Osteoblast (primary cell): ENCODE data around the gene FLT1. TPM values are rescaled to one million over a fixed set of nuclear protein-coding genes. Genes with fewer than 3 reads are reported as not detected.
A peak's percentile ranks its signal among the peaks of the same experiment; 100 is the strongest.

ENCODE experiments used
- DNase-seq: peaks from one replicate; pipeline ENCODE4 v3.0.0; 2011; ENCODE audit warnings: low spot score, mixed read lengths; ENCODE audit not compliant: insufficient read length; ENCODE audit errors: missing footprints
- H2AFZ ChIP-seq: 2 replicates; pipeline ENCODE4 v1.6.0; 2011; ENCODE audit warnings: mild to moderate bottlenecking, low read length
- H3K27ac ChIP-seq: 2 replicates; pipeline ENCODE4 v1.5.1; 2011; ENCODE audit warnings: mild to moderate bottlenecking, low read depth, low read length, moderate library complexity
- H3K27me3 ChIP-seq: 2 replicates; pipeline ENCODE4 v1.6.0; 2012; ENCODE audit warnings: mild to moderate bottlenecking, control low read depth, inconsistent platforms, low read length, moderate library complexity; ENCODE audit not compliant: insufficient read depth
- H3K36me3 ChIP-seq: 2 replicates; pipeline ENCODE4 v1.5.1; 2011; ENCODE audit warnings: mild to moderate bottlenecking, low read length, control low read depth, moderate library complexity; ENCODE audit not compliant: insufficient read depth
- H3K4me1 ChIP-seq: 2 replicates; pipeline ENCODE4 v1.5.1; 2011; ENCODE audit warnings: mild to moderate bottlenecking, low read length, control low read depth, moderate library complexity; ENCODE audit not compliant: insufficient read depth
- H3K4me2 ChIP-seq: 2 replicates; pipeline ENCODE4 v1.6.0; 2011; ENCODE audit warnings: mild to moderate bottlenecking, low read length; ENCODE audit not compliant: insufficient read depth
- H3K4me3 ChIP-seq: fragments of 200-600 bp; sonication (generic); 3 replicates; pipeline ENCODE4 v1.5.1; 2012; ENCODE audit warnings: mild to moderate bottlenecking, low read length, inconsistent platforms; ENCODE audit not compliant: insufficient read depth
- H3K79me2 ChIP-seq: 2 replicates; pipeline ENCODE4 v1.6.0; 2012; ENCODE audit warnings: mild to moderate bottlenecking, low read length, control low read depth, inconsistent platforms; ENCODE audit not compliant: insufficient read depth
- H3K9me3 ChIP-seq: 2 replicates; pipeline ENCODE4 v1.5.1; 2011; ENCODE audit warnings: low read depth, low read length, control low read depth
- H4K20me1 ChIP-seq: 2 replicates; pipeline ENCODE4 v1.6.0; 2012; ENCODE audit warnings: mild to moderate bottlenecking, low read length, control low read depth; ENCODE audit not compliant: insufficient read depth
- total RNA-seq: library from RNA; depleted of rRNA; stranded (reverse); fragments of >200 nt; gene quantifications from 2 replicates; pipeline ENCODE4 v1.2.3, GENCODE V29; 2012
- TF ChIP-seq, protein P1 (sequence below): IDR thresholded peaks from 2 replicates; pipeline ENCODE4 v1.5.1; 2011; ENCODE audit warnings: mild to moderate bottlenecking, low read depth, low read length, moderate library complexity; ENCODE audit errors: extremely low read depth

The FLT1 gene
- total RNA-seq, 1 donor: not detected

GRCh38 chr13:28394422-28394821 lies 100.5 kb downstream of the FLT1 start:
- no peaks in the 10 kb centered on the region for H3K79me2 ChIP-seq
- no peak overlapping the region for H3K4me3 ChIP-seq
- H3K36me3 ChIP-seq: no peaks in the 10 kb centered on the region
- H3K9me3 ChIP-seq: no peaks in the 10 kb centered on the region
- DNase-seq: peak; percentile 44
- no peaks in the 10 kb centered on the region for H4K20me1 ChIP-seq
- no peaks in the 10 kb centered on the region for H3K4me1 ChIP-seq
- no peak overlapping the region for H3K4me2 ChIP-seq
- no peak overlapping the region for H2AFZ ChIP-seq
- TF ChIP-seq, protein P1, sequence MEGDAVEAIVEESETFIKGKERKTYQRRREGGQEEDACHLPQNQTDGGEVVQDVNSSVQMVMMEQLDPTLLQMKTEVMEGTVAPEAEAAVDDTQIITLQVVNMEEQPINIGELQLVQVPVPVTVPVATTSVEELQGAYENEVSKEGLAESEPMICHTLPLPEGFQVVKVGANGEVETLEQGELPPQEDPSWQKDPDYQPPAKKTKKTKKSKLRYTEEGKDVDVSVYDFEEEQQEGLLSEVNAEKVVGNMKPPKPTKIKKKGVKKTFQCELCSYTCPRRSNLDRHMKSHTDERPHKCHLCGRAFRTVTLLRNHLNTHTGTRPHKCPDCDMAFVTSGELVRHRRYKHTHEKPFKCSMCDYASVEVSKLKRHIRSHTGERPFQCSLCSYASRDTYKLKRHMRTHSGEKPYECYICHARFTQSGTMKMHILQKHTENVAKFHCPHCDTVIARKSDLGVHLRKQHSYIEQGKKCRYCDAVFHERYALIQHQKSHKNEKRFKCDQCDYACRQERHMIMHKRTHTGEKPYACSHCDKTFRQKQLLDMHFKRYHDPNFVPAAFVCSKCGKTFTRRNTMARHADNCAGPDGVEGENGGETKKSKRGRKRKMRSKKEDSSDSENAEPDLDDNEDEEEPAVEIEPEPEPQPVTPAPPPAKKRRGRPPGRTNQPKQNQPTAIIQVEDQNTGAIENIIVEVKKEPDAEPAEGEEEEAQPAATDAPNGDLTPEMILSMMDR: no peak
- H3K27me3 ChIP-seq: peaks cover 13% of the 10 kb centered on the region
- H3K27ac ChIP-seq: no peak overlapping the region

DNA sequence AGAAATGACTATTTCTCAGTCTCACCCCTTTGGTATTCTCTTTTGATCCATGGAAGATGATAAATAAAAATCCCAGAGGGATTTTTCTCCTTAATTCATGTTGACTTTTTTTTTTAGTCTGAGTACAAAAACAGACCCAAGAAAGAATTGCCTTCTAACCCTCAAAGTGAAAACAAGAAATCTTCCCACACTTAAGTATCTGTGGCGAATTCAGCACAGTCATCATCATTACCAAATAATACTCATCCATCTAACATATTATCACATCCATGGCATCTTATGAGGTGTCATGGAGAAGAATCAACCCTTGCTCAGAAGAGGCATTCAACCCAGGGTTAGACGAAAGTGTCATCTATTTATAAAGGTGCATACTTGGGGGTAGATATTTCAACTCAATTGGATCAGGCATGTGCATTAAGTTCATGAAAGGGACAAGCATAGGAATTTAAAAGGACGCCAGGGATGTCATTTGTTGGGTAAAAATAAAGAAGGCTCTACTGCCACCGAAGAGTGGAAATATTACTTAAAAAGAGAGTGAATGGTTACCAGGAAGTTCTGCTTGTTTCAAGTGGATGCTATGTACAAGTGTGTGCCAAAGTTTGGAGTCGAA lies 101.9 kb downstream of the FLT1 start:
- H3K4me1 ChIP-seq: no peaks in the 10 kb centered on the region
- no peak overlapping the region for H2AFZ ChIP-seq
- H3K4me2 ChIP-seq: no peak overlapping the region
- DNase-seq: no peak
- no peaks in the 10 kb centered on the region for H3K36me3 ChIP-seq
- TF ChIP-seq, protein P1: no peak
- H3K27me3 ChIP-seq: peaks cover 25% of the 10 kb centered on the region
- no peak overlapping the region for H3K4me3 ChIP-seq
- no peak overlapping the region for H3K27ac ChIP-seq
- no peaks in the 10 kb centered on the region for H3K79me2 ChIP-seq
- H3K9me3 ChIP-seq: no peaks in the 10 kb centered on the region
- no peaks in the 10 kb centered on the region for H4K20me1 ChIP-seq

GRCh38 chr13:28392428-28392827 lies 102.5 kb downstream of the FLT1 start:
- no peak for DNase-seq
- no peaks in the 10 kb centered on the region for H3K4me1 ChIP-seq
- no peaks in the 10 kb centered on the region for H4K20me1 ChIP-seq
- no peak overlapping the region for H3K27ac ChIP-seq
- H3K36me3 ChIP-seq: no peaks in the 10 kb centered on the region
- no peaks in the 10 kb centered on the region for H3K9me3 ChIP-seq
- H2AFZ ChIP-seq: no peak overlapping the region
- no peak overlapping the region for H3K4me3 ChIP-seq
- TF ChIP-seq, protein P1: no peak
- no peaks in the 10 kb centered on the region for H3K79me2 ChIP-seq
- no peak overlapping the region for H3K4me2 ChIP-seq
- H3K27me3 ChIP-seq: peaks cover 27% of the 10 kb centered on the region

GRCh38 chr13:28387740-28388501 lies 107.0 kb downstream of the FLT1 start:
- H3K4me1 ChIP-seq: no peaks in the 10 kb centered on the region
- H3K79me2 ChIP-seq: no peaks in the 10 kb centered on the region
- TF ChIP-seq, protein P1: no peak
- H3K36me3 ChIP-seq: no peaks in the 10 kb centered on the region
- no peak overlapping the region for H3K27ac ChIP-seq
- H3K9me3 ChIP-seq: no peaks in the 10 kb centered on the region
- no peak overlapping the region for H3K4me3 ChIP-seq
- peaks cover 36% of the 10 kb centered on the region for H3K27me3 ChIP-seq
- no peak overlapping the region for H2AFZ ChIP-seq
- no peak for DNase-seq
- H3K4me2 ChIP-seq: no peak overlapping the region
- no peaks in the 10 kb centered on the region for H4K20me1 ChIP-seq
